Measurements from ENCODE around the gene ATMIN.

DNA sequence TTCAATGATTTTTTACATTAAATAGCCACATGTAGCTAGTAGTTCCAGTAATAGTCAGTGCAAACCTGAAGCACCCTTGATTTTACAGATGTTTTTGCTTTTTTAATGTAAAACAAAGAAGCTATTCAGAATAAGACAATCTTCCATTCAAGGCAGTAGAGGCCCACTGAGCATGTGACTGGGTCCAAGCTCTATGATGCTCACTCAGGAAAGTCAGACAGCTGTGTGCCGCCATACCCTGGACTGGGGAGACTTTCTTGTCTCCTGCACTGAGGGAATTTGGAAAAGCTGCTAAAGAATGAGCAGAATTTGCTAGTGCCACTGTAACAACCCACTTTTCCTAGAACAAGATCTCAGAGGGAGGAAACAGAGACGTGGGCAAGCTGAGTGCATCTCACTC, 17.1 kb upstream of the ATMIN start:
- TF ChIP-seq, protein P1, sequence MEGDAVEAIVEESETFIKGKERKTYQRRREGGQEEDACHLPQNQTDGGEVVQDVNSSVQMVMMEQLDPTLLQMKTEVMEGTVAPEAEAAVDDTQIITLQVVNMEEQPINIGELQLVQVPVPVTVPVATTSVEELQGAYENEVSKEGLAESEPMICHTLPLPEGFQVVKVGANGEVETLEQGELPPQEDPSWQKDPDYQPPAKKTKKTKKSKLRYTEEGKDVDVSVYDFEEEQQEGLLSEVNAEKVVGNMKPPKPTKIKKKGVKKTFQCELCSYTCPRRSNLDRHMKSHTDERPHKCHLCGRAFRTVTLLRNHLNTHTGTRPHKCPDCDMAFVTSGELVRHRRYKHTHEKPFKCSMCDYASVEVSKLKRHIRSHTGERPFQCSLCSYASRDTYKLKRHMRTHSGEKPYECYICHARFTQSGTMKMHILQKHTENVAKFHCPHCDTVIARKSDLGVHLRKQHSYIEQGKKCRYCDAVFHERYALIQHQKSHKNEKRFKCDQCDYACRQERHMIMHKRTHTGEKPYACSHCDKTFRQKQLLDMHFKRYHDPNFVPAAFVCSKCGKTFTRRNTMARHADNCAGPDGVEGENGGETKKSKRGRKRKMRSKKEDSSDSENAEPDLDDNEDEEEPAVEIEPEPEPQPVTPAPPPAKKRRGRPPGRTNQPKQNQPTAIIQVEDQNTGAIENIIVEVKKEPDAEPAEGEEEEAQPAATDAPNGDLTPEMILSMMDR (IDR thresholded peaks at IDR 0.05), result no peak
- no peak for TF ChIP-seq EZH2 (IDR thresholded peaks at IDR 0.05; ENCODE audit: borderline replicate concordance, insufficient read depth, low read depth, low read length, poor library complexity, severe bottlenecking)

Measured in B cell (primary cell).